Transverse colon (tissue), 4 donors: ENCODE results near the gene AHCYL1. TPM values are rescaled to one million over a fixed set of nuclear protein-coding genes. Genes with fewer than 3 reads are reported as not detected.

Source experiments
- DNase-seq: peaks from one replicate; pipeline ENCODE4 v3.0.0-alpha.2; 2019
- H3K27ac ChIP-seq, 4 donors: fragments of 200-600 bp; sonication (generic); 2 replicates each; pipeline ENCODE4 v1.5.1; 2016 to 2018; ENCODE audit warnings: inconsistent platforms in 4 of 4
- H3K27me3 ChIP-seq: fragments of 200-600 bp; sonication (generic); 2 replicates; pipeline ENCODE4 v1.5.1; 2017; ENCODE audit warnings: inconsistent platforms
- H3K36me3 ChIP-seq, 4 donors: fragments of 200-600 bp; sonication (generic); 2 replicates each; pipeline ENCODE4 v1.5.1; 2017 to 2019; ENCODE audit warnings: inconsistent platforms in 4 of 4
- H3K4me1 ChIP-seq, 4 donors: fragments of 200-600 bp; sonication (generic); 2 replicates each; pipeline ENCODE4 v1.5.1; 2017 to 2020; ENCODE audit warnings: inconsistent platforms in 4 of 4
- H3K4me3 ChIP-seq, 4 donors: fragments of 200-600 bp; sonication (generic); 1 replicate in 1 of 4; 2 replicates in 3 of 4; pipeline versions ENCODE4 v1.5.1 to v1.6.1; 2017 to 2019; ENCODE audit warnings: inconsistent platforms in 4 of 4
- H3K9me3 ChIP-seq, 2 donors: fragments of 200-600 bp; sonication (generic); 2 replicates each; pipeline ENCODE4 v1.5.1; 2017 to 2019; ENCODE audit warnings: inconsistent platforms in 2 of 2
- EP300 ChIP-seq: sonication (generic); formaldehyde crosslinking; IDR thresholded peaks from one replicate; pipeline ENCODE4 v1.6.1; 2017; ENCODE audit warnings: antibody characterized with exemption, low read depth
- POLR2A ChIP-seq: fragments of 450-650 bp; IDR thresholded peaks from one replicate; pipeline ENCODE4 v1.6.1; 2016; ENCODE audit warnings: antibody characterized with exemption, mild to moderate bottlenecking, moderate library complexity
- POLR2AphosphoS5 ChIP-seq, 3 donors: sonication (generic); formaldehyde crosslinking; IDR thresholded peaks; one replicate each; pipeline ENCODE4 v1.6.1; 2016; ENCODE audit warnings: antibody characterized with exemption in 3 of 3
- WGBS, 2 donors: methylation state at CpG; one replicate each; pipeline ENCODE4 v1.1.5; 2018; ENCODE audit warnings: low coverage in 1 of 2; 5-methylcytosine and 5-hydroxymethylcytosine counted together
- in situ Hi-C, 4 donors: fragments of 200-750 bp; cut with MboI; loops; one replicate each; pipeline versions ENCODE4 v1.15.0 to v1.15.1; 2017; ENCODE audit warnings: low sequenced_read_pairs in 3 of 4, low pct_ligation_motif_present in 1 of 4, low pct_unique_long_range_greater_than_20kb in 1 of 4
- intact Hi-C: fragments of 100-400 bp; cut with DNase I; formaldehyde crosslinking; loops from one replicate; pipeline ENCODE4 v1.15.1; 2023; ENCODE audit warnings: low total_unique reads
- total RNA-seq, 4 donors: library from RNA; depleted of rRNA; stranded (reverse); fragments of >200 nt; gene quantifications; one replicate each; pipeline ENCODE4 v1.1.0, GENCODE V29; 2016
- TF ChIP-seq, protein P1 (sequence below), 5 experiments: fragments of 200-600 bp in 3 of 5; fragments of 450-650 bp in 2 of 5; sonication (generic) in 3 of 5; IDR thresholded peaks; 1 replicate in 2 of 5; 2 replicates in 3 of 5; pipeline ENCODE4 v1.5.1; 2016 to 2017; ENCODE audit warnings: antibody characterized with exemption in 5 of 5, inconsistent platforms in 3 of 5, mild to moderate bottlenecking in 2 of 5, moderate library complexity in 1 of 5

Gene AHCYL1
- total RNA-seq, 4 donors from 2014 or later, result 31.8 to 71.5 (median 51.3) TPM

GRCh38 chr1:110043016-110043415, 58.5 kb downstream of the AHCYL1 start:
- in situ Hi-C loops, result loop anchor here in 1 of 4 donors (25.0 kb wide), 1 partner anchor 294 kb away; the partner anchor contains the start of gene RBM15

DNA sequence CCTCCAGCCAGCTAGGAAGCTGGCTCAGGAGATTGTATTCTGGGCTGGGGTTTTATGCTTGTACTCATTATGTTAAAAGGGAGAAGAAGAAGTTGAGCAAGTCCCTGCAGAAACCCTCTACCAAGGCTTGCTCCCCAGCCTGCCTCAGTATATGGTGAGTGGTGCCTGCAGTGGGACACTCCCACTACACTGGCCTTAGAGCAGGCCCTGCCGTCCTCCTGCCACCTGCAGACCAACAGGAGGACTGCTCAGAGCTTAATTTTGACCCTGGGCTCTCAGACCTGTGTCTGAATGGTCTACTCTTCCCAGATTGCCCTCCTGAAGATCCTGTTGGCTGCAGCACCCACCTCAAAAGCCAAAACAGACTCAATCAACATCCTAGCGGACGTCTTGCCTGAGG, 62.9 kb downstream of the AHCYL1 start:
- no peak for DNase-seq
- no peaks in the 10 kb centered on the region for H3K27me3 ChIP-seq
- no peaks in the 10 kb centered on the region for H3K9me3 ChIP-seq
- WGBS, 2 donors, result 86% methylated on average over 3 of the region's 3 CpGs; no CpG with 5 or more reads in 1 of the 2 donors
- intact Hi-C loops, result no loop called here
- no peak for TF ChIP-seq POLR2AphosphoS5 (IDR thresholded peaks at IDR 0.05)
- TF ChIP-seq EP300, result no peak
- no peak for TF ChIP-seq POLR2A
- TF ChIP-seq, protein P1, sequence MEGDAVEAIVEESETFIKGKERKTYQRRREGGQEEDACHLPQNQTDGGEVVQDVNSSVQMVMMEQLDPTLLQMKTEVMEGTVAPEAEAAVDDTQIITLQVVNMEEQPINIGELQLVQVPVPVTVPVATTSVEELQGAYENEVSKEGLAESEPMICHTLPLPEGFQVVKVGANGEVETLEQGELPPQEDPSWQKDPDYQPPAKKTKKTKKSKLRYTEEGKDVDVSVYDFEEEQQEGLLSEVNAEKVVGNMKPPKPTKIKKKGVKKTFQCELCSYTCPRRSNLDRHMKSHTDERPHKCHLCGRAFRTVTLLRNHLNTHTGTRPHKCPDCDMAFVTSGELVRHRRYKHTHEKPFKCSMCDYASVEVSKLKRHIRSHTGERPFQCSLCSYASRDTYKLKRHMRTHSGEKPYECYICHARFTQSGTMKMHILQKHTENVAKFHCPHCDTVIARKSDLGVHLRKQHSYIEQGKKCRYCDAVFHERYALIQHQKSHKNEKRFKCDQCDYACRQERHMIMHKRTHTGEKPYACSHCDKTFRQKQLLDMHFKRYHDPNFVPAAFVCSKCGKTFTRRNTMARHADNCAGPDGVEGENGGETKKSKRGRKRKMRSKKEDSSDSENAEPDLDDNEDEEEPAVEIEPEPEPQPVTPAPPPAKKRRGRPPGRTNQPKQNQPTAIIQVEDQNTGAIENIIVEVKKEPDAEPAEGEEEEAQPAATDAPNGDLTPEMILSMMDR (IDR thresholded peaks at IDR 0.05), result no peak
- peaks cover 0 to 81% (median 33%) of the 10 kb centered on the region in 4 donors for H3K36me3 ChIP-seq
- no peak overlapping the region for H3K27ac ChIP-seq
- in situ Hi-C loops, result loop anchor here in 1 of 4 donors (25.0 kb wide), 1 partner anchor 290 kb away; the partner anchor contains the start of gene RBM15
- H3K4me3 ChIP-seq, result no peak overlapping the region
- peaks cover 0 to 13% (median 12%) of the 10 kb centered on the region in 4 donors for H3K4me1 ChIP-seq

More at GRCh38 chr1:110043016-110043415, 58.5 kb downstream of the AHCYL1 start:
- WGBS, 2 donors, result 97% methylated on average over 10 of the region's 10 CpGs; no CpG with 5 or more reads in 1 of the 2 donors
- H3K27me3 ChIP-seq, result no peaks in the 10 kb centered on the region
- TF ChIP-seq EP300 (no peak), POLR2A (no peak), POLR2AphosphoS5 (IDR thresholded peaks at IDR 0.05) (no peak)
- TF ChIP-seq, protein P1 (IDR thresholded peaks at IDR 0.05), result no peak
- no peak overlapping the region for H3K4me3 ChIP-seq
- H3K27ac ChIP-seq, result no peak overlapping the region
- no peaks in the 10 kb centered on the region for H3K4me1 ChIP-seq
- H3K9me3 ChIP-seq, result no peaks in the 10 kb centered on the region
- no peak for DNase-seq
- H3K36me3 ChIP-seq, result peaks cover 0 to 93% (median 47%) of the 10 kb centered on the region in 4 donors
- intact Hi-C loops, result no loop called here

DNA sequence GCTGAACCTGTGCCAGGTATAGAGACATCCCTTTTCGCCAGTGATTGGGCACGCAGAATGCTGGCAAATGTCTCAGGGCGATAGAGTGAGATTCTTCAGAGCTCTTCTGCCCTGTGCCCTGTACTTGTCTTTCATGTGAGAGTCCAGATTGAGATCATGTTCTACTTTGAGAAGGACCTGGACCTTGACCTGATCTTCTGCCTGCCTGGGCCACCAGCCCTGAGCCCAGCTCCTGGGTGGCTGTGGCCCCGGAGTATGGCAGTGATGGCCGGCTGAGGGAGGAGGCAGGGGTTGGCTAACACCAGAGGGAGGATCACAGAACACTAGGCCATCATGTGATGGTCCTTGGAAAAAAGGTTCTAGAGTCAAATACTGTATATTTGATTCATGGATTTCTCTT, 63.7 kb downstream of the AHCYL1 start:
- no peak for DNase-seq
- Histone ChIP-seq H3K27me3 (no peaks in the 10 kb centered on the region), H3K4me3 (no peak overlapping the region), H3K36me3 (peaks cover 0 to 80% (median 30%) of the 10 kb centered on the region in 4 donors), H3K9me3 (no peaks in the 10 kb centered on the region), H3K4me1 (peaks cover 0 to 13% (median 12%) of the 10 kb centered on the region in 4 donors), H3K27ac (peak overlapping the region in 1 of 4 donors; percentile 27)
- WGBS, 2 donors, result 96% methylated on average over 5 of the region's 5 CpGs; no CpG with 5 or more reads in 1 of the 2 donors
- TF ChIP-seq, protein P1 (IDR thresholded peaks at IDR 0.05), result no peak
- no peak for TF ChIP-seq POLR2A
- TF ChIP-seq POLR2AphosphoS5 (IDR thresholded peaks at IDR 0.05), result no peak
- TF ChIP-seq EP300, result no peak
- in situ Hi-C loops, result loop anchor here in 1 of 4 donors (25.0 kb wide), 1 partner anchor 289 kb away; the partner anchor contains the start of gene RBM15
- intact Hi-C loops, result no loop called here

GRCh38 chr1:110048923-110049601, 64.5 kb downstream of the AHCYL1 start:
- in situ Hi-C loops (loop anchor here in 1 of 4 donors (25.0 kb wide), 1 partner anchor 288 kb away; the partner anchor contains the start of gene RBM15), intact Hi-C loops (no loop called here)
- Histone ChIP-seq H3K4me1 (peaks cover 0 to 13% (median 12%) of the 10 kb centered on the region in 4 donors), H3K4me3 (no peak overlapping the region), H3K27me3 (no peaks in the 10 kb centered on the region), H3K36me3 (peaks cover 0 to 74% (median 27%) of the 10 kb centered on the region in 4 donors), H3K9me3 (no peaks in the 10 kb centered on the region), H3K27ac (peak overlapping the region; percentile 31 to 47 (median 32))
- TF ChIP-seq, protein P1 (IDR thresholded peaks at IDR 0.05), result no peak
- TF ChIP-seq POLR2A (no peak), POLR2AphosphoS5 (IDR thresholded peaks at IDR 0.05) (no peak), EP300 (no peak)
- DNase-seq, result peak; percentile 28
- WGBS, 2 donors, result 48 to 70% methylated on average over 3 to 9 of the region's 9 CpGs
